ENCODE measurements around the gene AFG1L.

GRCh38 chr6:108468346-108468745 lies 173.5 kb downstream of the AFG1L start:
- TF ChIP-seq EZH2 (IDR thresholded peaks at IDR 0.05; ENCODE audit: insufficient read depth, poor library complexity, severe bottlenecking), result no peak
- TF ChIP-seq EZH2phosphoT487 (IDR thresholded peaks at IDR 0.05; ENCODE audit: insufficient read depth, low read depth), result no peak
